GM12865 (cell line): ENCODE measurements around the gene FRMPD4.

Source experiments
- DNase-seq: peaks from one replicate; pipeline ENCODE4 v3.0.0; 2010; ENCODE audit warnings: low read depth
- H3K4me3 ChIP-seq: 2 replicates; pipeline ENCODE4 v1.5.1; 2011; ENCODE audit warnings: mild to moderate bottlenecking, low read depth, low read length, control low read depth
- CTCF ChIP-seq: IDR thresholded peaks from 2 replicates; pipeline ENCODE4 v1.5.1; 2011; ENCODE audit warnings: low read length, control low read depth, low read depth, inconsistent platforms; ENCODE audit not compliant: insufficient read depth; ENCODE audit errors: missing control alignments

The FRMPD4 gene

GRCh38 chrX:12716574-12716973, 578.3 kb downstream of the FRMPD4 start:
- no peak overlapping the region for H3K4me3 ChIP-seq
- no peak for DNase-seq
- no peak for TF ChIP-seq CTCF

GRCh38 chrX:12719837-12720236, 581.6 kb downstream of the FRMPD4 start:
- H3K4me3 ChIP-seq: no peak overlapping the region
- DNase-seq: no peak
- TF ChIP-seq CTCF: no peak

GRCh38 chrX:12721042-12721441, 582.8 kb downstream of the FRMPD4 start:
- no peak overlapping the region for H3K4me3 ChIP-seq
- TF ChIP-seq CTCF: no peak
- peak; percentile 1 for DNase-seq

GRCh38 chrX:12722314-12722713, 584.0 kb downstream of the FRMPD4 start:
- DNase-seq: no peak

GRCh38 chrX:12741416-12741815, 603.1 kb downstream of the FRMPD4 start:
- TF ChIP-seq CTCF: no peak
- DNase-seq: no peak
- H3K4me3 ChIP-seq: no peak overlapping the region

More at GRCh38 chrX:12722314-12722713, 584.0 kb downstream of the FRMPD4 start:
- TF ChIP-seq CTCF: no peak
- H3K4me3 ChIP-seq: no peak overlapping the region

- H3K4me3 ChIP-seq: no peak overlapping the region
- TF ChIP-seq CTCF: no peak
- DNase-seq: no peak
These were observed 609.2 kb downstream of the FRMPD4 start for GRCh38 chrX:12747433-12747832.

- TF ChIP-seq CTCF: no peak
- no peak for DNase-seq
- H3K4me3 ChIP-seq: no peak overlapping the region
These were observed 613.6 kb downstream of the FRMPD4 start for GRCh38 chrX:12751887-12752286.
